NCI-H128 (cell line): ENCODE data around the gene PRR15L.
"Not testable (repeated sequence)": the region's sequence is repeated elsewhere in the genome, so short reads cannot be mapped to it uniquely, and the experiment has no call there.

ENCODE experiments used
- DNase-seq: peaks from one replicate; lab custom pipeline; 2025; ENCODE audit not compliant: unreplicated experiment; lab: John Stamatoyannopoulos, UW

The PRR15L gene

GRCh38 chr17:47989159-47989558 is 31.5 kb upstream of the PRR15L start:
- DNase-seq: no peak

DNA sequence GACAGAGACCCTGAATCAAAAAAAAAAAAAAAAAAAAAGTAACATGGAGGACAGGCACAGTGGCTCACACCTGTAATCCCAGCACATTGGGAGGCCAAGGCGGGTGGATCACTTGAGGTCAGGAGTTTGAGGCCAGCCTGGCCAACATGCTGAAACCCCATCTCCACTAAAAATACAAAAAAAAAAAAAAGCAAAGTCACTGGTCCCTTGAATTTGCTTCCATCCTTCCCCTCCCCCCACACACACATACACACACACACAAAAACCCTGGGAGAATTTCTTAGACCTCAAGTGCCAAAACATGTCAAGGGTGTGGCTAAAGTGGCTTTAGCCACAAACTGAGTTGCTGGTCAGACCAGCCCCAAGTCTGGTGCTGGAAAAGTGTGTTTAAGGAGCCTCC is 30.8 kb upstream of the PRR15L start:
- DNase-seq: not testable (repeated sequence)

- no peak for DNase-seq
These were observed 29.7 kb upstream of the PRR15L start for GRCh38 chr17:47987240-47987835.

- no peak for DNase-seq
These were observed 28.8 kb upstream of the PRR15L start for GRCh38 chr17:47986520-47986919.

GRCh38 chr17:47983492-47984223 is 26.0 kb upstream of the PRR15L start:
- DNase-seq: no peak

DNA sequence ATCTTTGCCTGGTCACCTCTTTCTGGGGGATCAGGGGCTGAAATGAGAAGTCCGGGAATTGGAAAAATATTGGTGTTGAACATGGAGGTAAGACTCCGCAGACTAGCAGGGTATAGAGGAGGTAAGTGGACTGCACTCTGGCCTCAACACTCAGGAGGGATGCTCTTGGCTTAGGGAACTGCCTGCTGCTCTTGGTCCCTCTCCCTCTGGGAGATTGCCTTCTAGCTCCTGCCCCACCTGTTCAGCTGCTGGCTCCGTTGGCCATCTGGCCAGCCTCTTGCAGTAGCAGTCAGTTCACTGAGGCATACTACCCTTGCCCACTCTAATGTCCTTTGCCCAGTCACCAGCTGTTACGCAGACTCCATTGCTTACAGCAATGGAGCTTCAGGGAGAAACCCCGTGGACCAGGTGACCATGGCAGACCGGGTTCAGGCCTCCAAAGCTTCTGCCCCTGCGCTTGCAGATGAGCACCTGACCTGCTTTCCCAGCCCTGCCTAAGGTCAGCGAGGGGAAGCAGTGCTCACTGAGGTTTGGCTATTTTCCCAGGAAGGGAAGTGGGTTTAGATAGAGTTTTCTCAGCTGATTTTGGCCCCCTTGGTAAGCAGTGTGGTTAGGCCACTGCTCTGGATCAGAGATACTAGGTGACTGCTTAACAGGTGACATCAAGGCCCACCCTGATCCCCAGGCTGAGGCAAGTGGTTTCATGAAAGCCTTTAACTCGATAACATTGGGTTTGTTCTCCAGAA is 25.1 kb upstream of the PRR15L start:
- no peak for DNase-seq

DNA sequence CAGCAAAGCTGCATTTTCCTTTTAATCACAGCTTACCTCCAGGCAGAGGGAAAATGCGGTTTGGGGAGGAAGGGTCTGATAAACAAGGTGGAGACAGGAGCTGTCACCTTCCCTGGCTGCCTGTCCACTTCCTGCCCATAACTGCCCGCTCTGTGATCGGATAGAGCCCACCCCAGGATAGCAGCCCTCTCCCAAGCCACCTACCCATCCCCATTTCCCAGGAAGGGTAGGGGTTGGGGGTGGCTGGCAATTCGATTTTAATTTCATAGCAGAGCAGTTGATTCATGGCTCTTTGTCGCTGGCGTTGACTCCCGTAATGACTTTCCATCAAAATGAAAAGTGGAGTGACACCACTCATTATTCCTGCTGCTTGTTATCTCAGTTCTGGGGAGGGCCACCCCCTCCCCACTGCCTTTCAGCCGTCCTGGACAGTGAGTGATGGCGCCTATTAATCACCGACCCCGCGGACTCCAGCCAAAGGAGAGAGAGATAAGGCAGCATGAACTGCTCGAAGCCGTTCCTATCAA is 24.5 kb upstream of the PRR15L start:
- no peak for DNase-seq

GRCh38 chr17:47981462-47981861 is 23.8 kb upstream of the PRR15L start:
- no peak for DNase-seq

GRCh38 chr17:47980541-47980940 is 22.9 kb upstream of the PRR15L start:
- no peak for DNase-seq

- peak; percentile 23 for DNase-seq
These were observed 20.6 kb upstream of the PRR15L start for GRCh38 chr17:47978324-47978723.

DNA sequence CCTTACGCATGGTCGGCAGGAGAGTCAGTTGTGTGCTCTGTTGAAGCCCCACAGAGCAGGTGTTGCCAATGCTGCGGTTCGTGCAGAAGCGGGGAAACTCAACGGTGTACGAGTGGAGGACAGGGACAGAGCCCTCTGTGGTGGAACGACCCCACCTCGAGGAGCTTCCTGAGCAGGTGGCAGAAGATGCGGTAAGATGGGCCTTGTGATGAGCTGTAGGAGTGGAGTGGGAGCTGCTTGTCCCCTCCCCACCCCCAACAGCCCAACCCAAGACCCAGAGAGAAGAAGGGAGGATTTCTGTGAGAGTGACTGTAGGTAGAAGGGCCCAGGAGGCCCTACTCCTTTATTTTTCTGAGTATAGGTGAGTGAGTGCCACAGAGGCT is 18.1 kb upstream of the PRR15L start:
- no peak for DNase-seq

DNA sequence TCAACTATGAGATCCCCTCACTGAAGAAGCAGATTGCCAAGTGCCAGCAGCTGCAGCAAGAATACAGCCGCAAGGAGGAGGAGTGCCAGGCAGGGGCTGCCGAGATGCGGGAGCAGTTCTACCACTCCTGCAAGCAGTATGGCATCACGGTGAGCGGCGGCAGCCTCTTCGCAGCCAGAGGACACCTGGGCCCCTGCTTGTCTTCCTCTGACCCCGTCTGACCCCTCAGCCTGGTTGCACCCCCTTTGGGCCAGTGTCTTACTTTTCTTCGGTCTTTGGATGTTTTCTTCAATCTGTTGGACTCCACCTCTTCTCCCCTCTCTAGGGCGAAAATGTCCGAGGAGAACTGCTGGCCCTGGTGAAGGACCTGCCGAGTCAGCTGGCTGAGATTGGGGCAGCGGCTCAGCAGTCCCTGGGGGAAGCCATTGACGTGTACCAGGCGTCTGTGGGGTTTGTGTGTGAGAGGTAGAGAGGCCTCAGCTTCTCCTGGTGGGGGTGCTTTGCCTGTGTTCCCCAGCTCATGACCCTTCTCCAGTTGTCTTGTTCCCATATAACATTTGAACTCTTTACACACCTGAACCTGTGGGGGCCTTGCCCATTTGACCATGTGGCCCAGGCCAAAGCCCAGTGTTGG is 17.6 kb upstream of the PRR15L start:
- no peak for DNase-seq

- DNase-seq: no peak
These were observed 15.9 kb upstream of the PRR15L start for GRCh38 chr17:47973541-47973940.

GRCh38 chr17:47970725-47971499 is 13.2 kb upstream of the PRR15L start, which contains the start of gene CDK5RAP3:
Gene CDK5RAP3, plus strand, starts transcription at chr17:47971113. Its CDS starts 34 bp downstream, at chr17:47971147.
- DNase-seq: peak; percentile 97

GRCh38 chr17:47969930-47970724 is 12.4 kb upstream of the PRR15L start:
- DNase-seq: no peak

- DNase-seq: no peak
These were observed 11.2 kb upstream of the PRR15L start for GRCh38 chr17:47968836-47969235.

DNA sequence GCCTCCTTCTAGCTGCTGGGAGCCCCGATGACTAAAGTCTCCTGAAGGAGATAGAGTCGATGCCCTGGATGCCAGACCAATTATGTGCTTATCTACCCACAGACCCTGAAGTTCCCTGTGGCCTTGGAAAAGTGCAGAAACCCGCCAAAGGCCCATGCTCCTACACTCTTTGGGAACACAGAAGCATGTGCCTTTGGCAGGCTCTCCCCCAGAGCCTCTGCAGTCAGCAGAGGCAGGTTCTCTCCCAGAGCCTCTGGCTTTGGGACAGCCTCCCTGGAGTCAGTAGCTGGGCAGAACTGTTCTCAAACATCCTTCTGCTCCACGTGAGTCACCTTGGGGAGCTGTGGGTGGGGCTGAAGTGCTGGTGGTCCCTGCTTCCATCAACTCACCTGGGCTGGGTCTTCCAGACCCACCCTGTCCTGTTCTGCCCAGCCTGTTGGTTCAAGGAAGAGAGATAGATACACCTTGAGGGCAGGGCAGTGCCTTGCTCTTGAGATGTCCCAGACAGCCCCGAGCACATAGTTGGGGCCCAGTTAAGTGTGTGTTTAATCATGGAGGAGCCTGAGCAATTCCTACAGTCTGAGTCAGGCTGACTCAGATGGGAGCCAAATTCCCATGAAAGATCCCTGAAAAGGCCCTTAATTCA is 10.0 kb upstream of the PRR15L start:
- no peak for DNase-seq

DNA sequence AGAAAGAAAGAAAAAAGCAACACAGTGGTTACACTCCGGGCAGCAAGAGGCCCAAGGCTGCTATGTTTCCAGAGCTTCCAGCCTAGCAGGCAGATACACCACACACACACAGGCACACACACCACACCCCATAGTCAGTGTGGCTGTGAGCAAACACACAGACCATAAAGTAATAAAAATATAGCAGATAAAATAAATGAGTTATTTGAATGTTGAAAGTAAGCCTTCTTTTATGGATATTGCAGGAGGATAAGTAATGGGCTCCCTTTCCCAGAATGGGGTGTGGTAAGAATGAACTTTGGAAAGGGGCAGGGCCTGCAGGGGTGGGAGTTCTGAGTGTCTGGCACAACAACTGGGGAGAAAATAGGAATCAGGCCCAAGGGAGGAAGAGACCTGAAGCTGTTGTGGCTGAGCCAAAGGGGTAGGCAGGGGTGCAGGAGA is 8.4 kb upstream of the PRR15L start:
- DNase-seq: no peak

DNA sequence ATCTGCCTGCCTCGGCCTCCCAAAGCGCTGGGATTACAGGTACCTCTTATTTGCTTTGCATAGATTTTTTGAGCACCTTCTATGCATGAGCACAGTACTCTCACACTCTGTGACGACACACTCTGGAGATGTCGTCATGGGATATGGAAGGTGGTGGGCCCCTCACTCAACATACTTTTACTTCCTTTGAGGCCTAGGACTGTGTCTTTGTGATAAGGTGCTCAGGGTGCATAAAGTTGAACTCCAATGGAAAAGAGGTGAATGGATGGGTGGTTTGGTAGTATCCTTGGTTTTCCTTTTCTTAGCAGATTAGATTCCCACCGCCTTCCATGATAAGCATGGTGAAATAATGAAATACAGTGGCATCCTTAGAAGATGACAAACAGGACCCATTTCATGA is 7.2 kb upstream of the PRR15L start:
- no peak for DNase-seq
